ENCODE results near the gene DNAJC5G.

DNA sequence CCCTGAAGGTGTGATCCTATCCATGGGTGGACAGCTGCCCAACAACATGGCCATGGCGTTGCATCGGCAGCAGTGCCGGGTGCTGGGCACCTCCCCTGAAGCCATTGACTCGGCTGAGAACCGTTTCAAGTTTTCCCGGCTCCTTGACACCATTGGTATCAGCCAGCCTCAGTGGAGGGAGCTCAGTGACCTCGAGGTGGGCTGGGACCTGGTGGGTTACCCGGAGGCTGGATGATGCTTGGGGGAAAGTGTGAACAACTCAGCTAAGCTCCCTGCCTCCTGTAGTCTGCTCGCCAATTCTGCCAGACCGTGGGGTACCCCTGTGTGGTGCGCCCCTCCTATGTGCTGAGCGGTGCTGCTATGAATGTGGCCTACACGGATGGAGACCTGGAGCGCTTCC, 41.9 kb upstream of the DNAJC5G start:
- TF ChIP-seq TEAD4 (IDR thresholded peaks at IDR 0.05) (no peak), EP300 (IDR thresholded peaks at IDR 0.05; ENCODE audit: borderline replicate concordance) (no peak), TCF12 (IDR thresholded peaks at IDR 0.05; ENCODE audit: low read depth) (no peak), TAF1 (IDR thresholded peaks at IDR 0.05; ENCODE audit: low read depth) (no peak), ZBTB7A (IDR thresholded peaks at IDR 0.05; ENCODE audit: low read depth) (no peak), CREB1 (IDR thresholded peaks at IDR 0.05; ENCODE audit: low read depth) (no peak), EGR1 (IDR thresholded peaks at IDR 0.05) (no peak), CEBPB (IDR thresholded peaks at IDR 0.05) (no peak), NFIC (IDR thresholded peaks at IDR 0.05) (no peak)
- TF ChIP-seq, protein P1, sequence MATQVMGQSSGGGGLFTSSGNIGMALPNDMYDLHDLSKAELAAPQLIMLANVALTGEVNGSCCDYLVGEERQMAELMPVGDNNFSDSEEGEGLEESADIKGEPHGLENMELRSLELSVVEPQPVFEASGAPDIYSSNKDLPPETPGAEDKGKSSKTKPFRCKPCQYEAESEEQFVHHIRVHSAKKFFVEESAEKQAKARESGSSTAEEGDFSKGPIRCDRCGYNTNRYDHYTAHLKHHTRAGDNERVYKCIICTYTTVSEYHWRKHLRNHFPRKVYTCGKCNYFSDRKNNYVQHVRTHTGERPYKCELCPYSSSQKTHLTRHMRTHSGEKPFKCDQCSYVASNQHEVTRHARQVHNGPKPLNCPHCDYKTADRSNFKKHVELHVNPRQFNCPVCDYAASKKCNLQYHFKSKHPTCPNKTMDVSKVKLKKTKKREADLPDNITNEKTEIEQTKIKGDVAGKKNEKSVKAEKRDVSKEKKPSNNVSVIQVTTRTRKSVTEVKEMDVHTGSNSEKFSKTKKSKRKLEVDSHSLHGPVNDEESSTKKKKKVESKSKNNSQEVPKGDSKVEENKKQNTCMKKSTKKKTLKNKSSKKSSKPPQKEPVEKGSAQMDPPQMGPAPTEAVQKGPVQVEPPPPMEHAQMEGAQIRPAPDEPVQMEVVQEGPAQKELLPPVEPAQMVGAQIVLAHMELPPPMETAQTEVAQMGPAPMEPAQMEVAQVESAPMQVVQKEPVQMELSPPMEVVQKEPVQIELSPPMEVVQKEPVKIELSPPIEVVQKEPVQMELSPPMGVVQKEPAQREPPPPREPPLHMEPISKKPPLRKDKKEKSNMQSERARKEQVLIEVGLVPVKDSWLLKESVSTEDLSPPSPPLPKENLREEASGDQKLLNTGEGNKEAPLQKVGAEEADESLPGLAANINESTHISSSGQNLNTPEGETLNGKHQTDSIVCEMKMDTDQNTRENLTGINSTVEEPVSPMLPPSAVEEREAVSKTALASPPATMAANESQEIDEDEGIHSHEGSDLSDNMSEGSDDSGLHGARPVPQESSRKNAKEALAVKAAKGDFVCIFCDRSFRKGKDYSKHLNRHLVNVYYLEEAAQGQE (IDR thresholded peaks at IDR 0.05; ENCODE audit: low read depth), result no peak
- TF ChIP-seq, protein P2, sequence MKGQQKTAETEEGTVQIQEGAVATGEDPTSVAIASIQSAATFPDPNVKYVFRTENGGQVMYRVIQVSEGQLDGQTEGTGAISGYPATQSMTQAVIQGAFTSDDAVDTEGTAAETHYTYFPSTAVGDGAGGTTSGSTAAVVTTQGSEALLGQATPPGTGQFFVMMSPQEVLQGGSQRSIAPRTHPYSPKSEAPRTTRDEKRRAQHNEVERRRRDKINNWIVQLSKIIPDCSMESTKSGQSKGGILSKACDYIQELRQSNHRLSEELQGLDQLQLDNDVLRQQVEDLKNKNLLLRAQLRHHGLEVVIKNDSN (IDR thresholded peaks at IDR 0.05), result no peak
- TF ChIP-seq, protein P3, sequence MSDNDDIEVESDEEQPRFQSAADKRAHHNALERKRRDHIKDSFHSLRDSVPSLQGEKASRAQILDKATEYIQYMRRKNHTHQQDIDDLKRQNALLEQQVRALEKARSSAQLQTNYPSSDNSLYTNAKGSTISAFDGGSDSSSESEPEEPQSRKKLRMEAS (IDR thresholded peaks at IDR 0.05), result no peak
